Lower leg skin (tissue), 3 donors: Measurements from ENCODE around the gene FEZ2.
A peak's percentile ranks its signal among the peaks of the same experiment; 100 is the strongest.

Experiments used
- POLR2A ChIP-seq, 2 donors: fragments of 450-650 bp; IDR thresholded peaks; one replicate each; pipeline ENCODE4 v1.6.1; 2016 to 2017; ENCODE audit warnings: antibody characterized with exemption in 2 of 2, mild to moderate bottlenecking in 1 of 2, moderate library complexity in 1 of 2
- TF ChIP-seq, protein P1 (sequence below), 3 donors: fragments of 450-650 bp; IDR thresholded peaks; one replicate each; pipeline ENCODE4 v1.5.1; 2016; ENCODE audit warnings: antibody characterized with exemption in 3 of 3, mild to moderate bottlenecking in 3 of 3, moderate library complexity in 2 of 3

DNA sequence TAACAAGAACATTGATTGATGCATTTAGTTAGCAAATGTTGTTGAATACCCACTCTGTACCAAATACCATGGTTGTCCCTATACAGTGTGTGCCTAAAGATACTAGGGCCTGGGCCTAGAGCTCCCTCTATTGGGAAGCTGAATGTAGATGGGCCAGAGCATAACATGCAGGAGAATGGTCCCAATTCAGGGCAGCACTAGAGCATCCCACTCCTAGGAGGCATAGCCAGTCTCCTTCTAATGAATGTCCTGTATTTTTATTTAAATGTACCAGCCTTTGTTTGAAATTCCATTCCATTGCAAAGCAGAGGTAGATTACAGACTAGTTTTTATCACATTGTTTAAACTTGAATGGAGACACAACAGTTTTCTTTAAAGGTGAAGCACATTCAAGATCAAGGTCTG, 90.6 kb downstream of the FEZ2 start:
- TF ChIP-seq, protein P1, sequence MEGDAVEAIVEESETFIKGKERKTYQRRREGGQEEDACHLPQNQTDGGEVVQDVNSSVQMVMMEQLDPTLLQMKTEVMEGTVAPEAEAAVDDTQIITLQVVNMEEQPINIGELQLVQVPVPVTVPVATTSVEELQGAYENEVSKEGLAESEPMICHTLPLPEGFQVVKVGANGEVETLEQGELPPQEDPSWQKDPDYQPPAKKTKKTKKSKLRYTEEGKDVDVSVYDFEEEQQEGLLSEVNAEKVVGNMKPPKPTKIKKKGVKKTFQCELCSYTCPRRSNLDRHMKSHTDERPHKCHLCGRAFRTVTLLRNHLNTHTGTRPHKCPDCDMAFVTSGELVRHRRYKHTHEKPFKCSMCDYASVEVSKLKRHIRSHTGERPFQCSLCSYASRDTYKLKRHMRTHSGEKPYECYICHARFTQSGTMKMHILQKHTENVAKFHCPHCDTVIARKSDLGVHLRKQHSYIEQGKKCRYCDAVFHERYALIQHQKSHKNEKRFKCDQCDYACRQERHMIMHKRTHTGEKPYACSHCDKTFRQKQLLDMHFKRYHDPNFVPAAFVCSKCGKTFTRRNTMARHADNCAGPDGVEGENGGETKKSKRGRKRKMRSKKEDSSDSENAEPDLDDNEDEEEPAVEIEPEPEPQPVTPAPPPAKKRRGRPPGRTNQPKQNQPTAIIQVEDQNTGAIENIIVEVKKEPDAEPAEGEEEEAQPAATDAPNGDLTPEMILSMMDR (IDR thresholded peaks at IDR 0.05): peak in 1 of 3 donors; percentile 47
- TF ChIP-seq POLR2A (IDR thresholded peaks at IDR 0.05): no peak
